Effector memory CD4-positive, alpha-beta T cell (primary cell): ENCODE data around the gene SH3RF3.

Experiments
- DNase-seq, 3 donors: peaks; one replicate each; pipeline ENCODE4 v3.0.0-alpha.2; 2020
- H3K27ac ChIP-seq: 2 replicates; pipeline ENCODE4 v1.7.0; 2013; ENCODE audit warnings: mild to moderate bottlenecking, low read length, moderate library complexity; ENCODE audit not compliant: insufficient read depth, poor library complexity, severe bottlenecking
- H3K27me3 ChIP-seq: replicated peaks from 2 replicates; pipeline ENCODE4 v1.7.0; 2013; ENCODE audit warnings: mild to moderate bottlenecking, low read length; ENCODE audit not compliant: insufficient read depth, control insufficient read depth, poor library complexity, severe bottlenecking
- H3K36me3 ChIP-seq: 2 replicates; pipeline ENCODE4 v1.7.0; 2013; ENCODE audit warnings: mild to moderate bottlenecking, low read length, moderate library complexity; ENCODE audit not compliant: control insufficient read depth, insufficient read depth
- H3K4me1 ChIP-seq: 2 replicates; pipeline ENCODE4 v1.7.0; 2013; ENCODE audit warnings: low read length, mild to moderate bottlenecking; ENCODE audit not compliant: control insufficient read depth, insufficient read depth, poor library complexity, severe bottlenecking
- H3K4me3 ChIP-seq: 2 replicates; pipeline ENCODE4 v1.7.0; 2013; ENCODE audit warnings: low read length, low read depth, mild to moderate bottlenecking; ENCODE audit not compliant: insufficient read depth, poor library complexity, severe bottlenecking
- H3K9me3 ChIP-seq: 2 replicates; pipeline ENCODE4 v1.7.0; 2013; ENCODE audit warnings: mild to moderate bottlenecking, low read length, moderate library complexity; ENCODE audit not compliant: control insufficient read depth

Gene SH3RF3

DNA sequence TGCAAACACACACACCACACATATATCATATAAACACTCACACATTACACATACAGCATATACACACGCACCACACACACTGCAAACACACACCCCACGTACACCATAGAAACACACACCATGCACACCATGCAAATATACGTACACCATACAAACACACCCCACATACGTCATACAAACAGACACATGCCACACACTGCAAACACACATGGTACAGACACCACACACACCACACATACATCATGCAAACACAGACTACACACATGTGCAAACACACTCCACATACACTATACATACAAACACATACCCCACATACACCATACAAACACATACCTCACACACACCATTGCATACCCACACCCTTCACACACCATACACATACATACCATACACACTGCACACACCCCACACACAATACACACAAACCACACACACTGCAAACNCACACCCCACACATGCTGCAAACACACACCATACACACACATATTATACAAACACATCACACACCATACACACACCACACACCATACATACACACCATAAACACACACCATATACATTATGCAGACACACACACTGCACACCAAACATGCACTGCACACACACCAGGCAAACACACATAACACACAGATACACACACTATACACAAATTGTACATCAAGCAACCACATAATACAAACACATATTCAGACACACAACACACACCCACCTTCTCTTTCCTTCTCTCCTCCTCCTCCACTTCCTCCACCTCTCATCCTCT lies 364.4 kb downstream of the SH3RF3 start:
- no peaks in the 10 kb centered on the region for H3K36me3 ChIP-seq
- H3K9me3 ChIP-seq: no peaks in the 10 kb centered on the region
- no peaks in the 10 kb centered on the region for H3K4me1 ChIP-seq
- no peaks in the 10 kb centered on the region for H3K27me3 ChIP-seq
- DNase-seq: no peak
- no peak overlapping the region for H3K27ac ChIP-seq
- no peak overlapping the region for H3K4me3 ChIP-seq

DNA sequence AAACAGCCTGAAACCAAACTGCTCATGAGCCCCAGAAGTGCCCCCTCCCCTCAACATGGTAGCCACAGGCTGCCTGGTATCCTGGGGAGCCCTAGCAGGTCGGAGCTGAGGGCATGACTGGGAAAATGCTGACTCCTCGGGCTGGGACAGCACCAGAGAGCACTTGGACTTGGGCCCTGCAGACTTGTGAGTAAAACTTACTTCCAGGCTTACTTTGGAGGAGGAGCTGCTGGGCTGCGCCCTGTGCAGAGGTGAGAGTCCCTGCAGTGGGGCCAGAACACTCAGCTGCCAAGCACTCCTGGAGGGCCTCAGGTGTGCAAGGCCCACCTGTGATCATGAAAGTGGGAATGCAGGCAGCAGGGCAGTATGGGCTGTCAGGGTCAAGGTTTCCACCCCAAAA lies 365.3 kb downstream of the SH3RF3 start:
- Histone ChIP-seq H3K9me3 (no peaks in the 10 kb centered on the region), H3K27ac (no peak overlapping the region), H3K36me3 (no peaks in the 10 kb centered on the region), H3K4me1 (no peaks in the 10 kb centered on the region), H3K4me3 (no peak overlapping the region), H3K27me3 (no peaks in the 10 kb centered on the region)
- DNase-seq: no peak

DNA sequence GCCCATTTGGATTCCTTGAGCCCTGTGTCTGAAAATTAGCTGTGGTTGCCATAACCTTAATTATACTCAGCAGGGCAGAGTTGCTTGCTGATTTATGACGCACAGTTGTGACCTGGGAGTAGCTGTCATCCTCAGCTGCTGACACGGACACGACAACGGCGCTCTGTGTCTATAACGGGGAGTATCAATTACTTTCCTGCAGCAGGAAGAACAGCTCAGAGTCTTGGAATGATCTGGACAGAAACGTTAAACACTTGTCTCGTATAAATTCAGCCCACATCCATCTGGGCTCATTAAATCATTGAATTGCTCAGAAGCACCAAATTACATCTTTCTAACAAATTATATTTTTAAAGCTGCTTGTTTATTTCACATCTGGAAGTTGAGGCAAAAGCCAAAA lies 368.5 kb downstream of the SH3RF3 start:
- H3K27ac ChIP-seq: no peak overlapping the region
- no peak for DNase-seq
- H3K27me3 ChIP-seq: no peaks in the 10 kb centered on the region
- no peaks in the 10 kb centered on the region for H3K36me3 ChIP-seq
- no peaks in the 10 kb centered on the region for H3K9me3 ChIP-seq
- no peaks in the 10 kb centered on the region for H3K4me1 ChIP-seq
- H3K4me3 ChIP-seq: no peak overlapping the region

DNA sequence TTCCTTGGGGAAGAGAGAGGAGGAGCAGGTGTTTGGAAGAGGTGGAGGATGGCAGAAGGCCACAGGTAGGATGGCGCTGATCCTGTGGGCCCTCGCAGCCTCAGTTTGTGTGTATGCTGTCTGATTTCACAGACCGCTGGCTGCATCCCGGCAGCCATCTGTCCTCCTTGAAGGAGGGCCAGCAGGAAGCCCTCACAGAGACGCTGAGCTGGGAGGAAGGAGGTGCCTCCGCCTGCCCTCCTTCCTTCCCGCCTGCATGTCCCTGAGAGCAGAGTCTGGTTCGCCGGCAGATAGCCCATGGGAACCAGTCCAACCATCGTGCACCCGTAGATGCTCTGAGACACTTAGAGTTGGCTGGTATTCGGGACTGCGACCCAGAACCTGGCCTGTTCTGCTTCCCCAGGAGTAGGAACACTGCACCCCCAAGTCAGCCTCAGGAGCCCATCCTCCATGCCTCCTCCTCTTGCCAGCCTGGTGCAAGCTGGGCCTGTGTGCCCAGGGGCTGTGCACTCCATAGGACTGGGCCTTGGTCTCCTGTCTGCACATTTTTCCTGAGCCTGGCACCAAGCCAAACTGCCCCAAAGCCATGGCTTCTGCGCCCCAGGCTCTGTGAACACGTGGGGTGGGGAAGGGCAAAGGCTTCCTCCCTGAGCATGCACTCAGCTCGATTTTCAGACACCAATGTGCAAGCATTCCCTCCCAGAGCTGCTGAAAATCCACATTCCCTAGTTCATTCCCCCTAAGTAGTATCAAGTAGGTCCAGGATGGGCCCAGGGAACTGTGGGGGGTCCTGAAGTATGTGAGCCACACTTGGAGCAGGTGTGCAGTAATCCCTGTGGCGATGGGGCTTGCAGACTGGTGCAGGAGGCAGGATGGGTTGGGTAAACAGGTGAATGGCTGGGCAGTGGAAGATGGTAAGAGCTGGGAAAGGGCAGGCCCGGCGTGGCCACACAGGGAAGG lies 369.2 kb downstream of the SH3RF3 start:
- no peak for DNase-seq
- H3K27me3 ChIP-seq: no peaks in the 10 kb centered on the region

DNA sequence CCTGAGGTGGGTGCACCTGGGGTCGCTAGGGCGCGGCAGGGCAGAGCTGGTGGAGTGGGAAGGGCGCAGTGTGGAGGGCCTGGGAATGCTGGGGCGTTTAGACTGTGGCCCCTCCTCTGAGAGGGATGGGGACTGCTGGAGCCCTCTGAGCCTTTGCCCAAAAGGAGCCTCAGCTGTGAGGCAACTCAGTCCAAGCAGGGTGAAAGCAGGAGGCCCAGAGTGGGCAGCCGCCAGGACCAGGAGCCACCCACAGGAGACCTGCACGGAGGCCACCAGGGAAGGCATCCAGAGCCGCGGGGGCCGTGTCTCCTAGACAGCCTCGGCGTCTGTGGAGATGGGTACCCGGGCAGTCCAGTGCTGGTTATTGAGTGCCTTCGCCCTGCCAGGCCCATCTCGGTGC lies 369.9 kb downstream of the SH3RF3 start:
- Histone ChIP-seq H3K27me3 (no peaks in the 10 kb centered on the region), H3K9me3 (no peaks in the 10 kb centered on the region), H3K4me3 (no peak overlapping the region), H3K4me1 (no peaks in the 10 kb centered on the region), H3K36me3 (no peaks in the 10 kb centered on the region), H3K27ac (no peak overlapping the region)
- no peak for DNase-seq

More for the DNA sequence above, 369.2 kb downstream of the SH3RF3 start:
- Histone ChIP-seq H3K36me3 (no peaks in the 10 kb centered on the region), H3K4me1 (no peaks in the 10 kb centered on the region), H3K27ac (no peak overlapping the region), H3K9me3 (no peaks in the 10 kb centered on the region), H3K4me3 (no peak overlapping the region)

DNA sequence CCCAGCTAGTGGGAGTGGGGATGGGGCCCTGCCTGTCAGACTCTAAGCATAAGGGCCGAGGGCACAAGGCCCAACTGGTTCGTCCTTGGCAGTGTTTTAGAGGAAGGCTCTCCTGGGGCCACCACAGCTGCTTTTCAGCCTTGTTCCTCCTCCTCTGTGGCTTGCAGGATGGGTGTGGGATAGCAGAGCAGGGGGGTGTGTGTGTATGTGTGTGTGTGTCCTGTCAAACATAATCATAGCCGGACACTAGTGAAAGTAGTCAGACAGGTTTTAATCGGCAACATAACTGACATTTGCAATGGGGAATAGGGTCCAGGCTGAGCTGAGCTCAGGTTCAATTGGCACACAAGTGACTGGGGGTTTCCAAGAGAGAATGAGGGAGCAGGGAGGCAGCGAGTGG lies 370.6 kb downstream of the SH3RF3 start:
- Histone ChIP-seq H3K27ac (no peak overlapping the region), H3K9me3 (no peaks in the 10 kb centered on the region), H3K4me1 (no peaks in the 10 kb centered on the region), H3K4me3 (no peak overlapping the region), H3K36me3 (no peaks in the 10 kb centered on the region), H3K27me3 (no peaks in the 10 kb centered on the region)
- DNase-seq: no peak

DNA sequence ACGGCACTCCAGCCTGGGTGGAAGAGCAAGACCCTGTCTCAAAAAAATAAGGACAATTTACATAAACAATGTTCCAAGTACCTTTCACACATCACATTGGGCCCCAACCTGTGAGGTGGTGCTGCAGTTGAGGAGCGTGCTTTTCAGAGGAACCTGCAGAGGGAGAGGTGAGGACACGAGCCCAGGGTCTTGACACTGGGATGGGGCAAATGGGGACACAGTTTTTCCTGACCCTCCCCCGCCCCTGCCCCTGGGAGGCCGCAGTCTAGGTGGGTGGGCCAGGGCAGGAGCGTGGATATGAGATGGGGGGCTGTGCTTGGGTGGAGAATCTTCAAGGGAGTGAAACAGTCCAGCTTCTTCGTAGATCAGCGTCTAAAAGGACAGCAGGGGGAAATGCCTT lies 371.9 kb downstream of the SH3RF3 start:
- Histone ChIP-seq H3K27me3 (no peaks in the 10 kb centered on the region), H3K4me1 (no peaks in the 10 kb centered on the region), H3K36me3 (no peaks in the 10 kb centered on the region), H3K9me3 (no peaks in the 10 kb centered on the region), H3K27ac (no peak overlapping the region), H3K4me3 (no peak overlapping the region)
- no peak for DNase-seq

DNA sequence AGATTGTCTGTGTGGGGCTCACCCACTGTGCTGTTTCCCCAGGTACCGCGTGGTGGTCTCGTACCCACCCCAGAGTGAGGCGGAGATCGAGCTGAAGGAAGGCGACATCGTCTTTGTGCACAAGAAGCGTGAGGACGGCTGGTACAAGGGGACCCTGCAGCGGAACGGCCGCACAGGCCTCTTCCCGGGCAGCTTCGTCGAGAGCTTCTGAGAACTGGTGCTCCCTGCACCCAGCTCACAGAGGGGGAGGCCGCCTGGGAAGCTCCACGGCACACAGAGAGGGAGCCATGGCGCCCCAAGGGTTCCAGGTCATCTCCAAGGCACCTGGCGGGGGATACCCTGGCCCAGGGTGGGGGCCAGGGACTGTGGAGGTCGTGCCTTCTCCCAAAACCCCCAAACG lies 372.5 kb downstream of the SH3RF3 start:
- Histone ChIP-seq H3K9me3 (no peaks in the 10 kb centered on the region), H3K36me3 (no peaks in the 10 kb centered on the region), H3K4me1 (no peaks in the 10 kb centered on the region), H3K27ac (no peak overlapping the region), H3K27me3 (no peaks in the 10 kb centered on the region), H3K4me3 (no peak overlapping the region)
- DNase-seq: no peak

DNA sequence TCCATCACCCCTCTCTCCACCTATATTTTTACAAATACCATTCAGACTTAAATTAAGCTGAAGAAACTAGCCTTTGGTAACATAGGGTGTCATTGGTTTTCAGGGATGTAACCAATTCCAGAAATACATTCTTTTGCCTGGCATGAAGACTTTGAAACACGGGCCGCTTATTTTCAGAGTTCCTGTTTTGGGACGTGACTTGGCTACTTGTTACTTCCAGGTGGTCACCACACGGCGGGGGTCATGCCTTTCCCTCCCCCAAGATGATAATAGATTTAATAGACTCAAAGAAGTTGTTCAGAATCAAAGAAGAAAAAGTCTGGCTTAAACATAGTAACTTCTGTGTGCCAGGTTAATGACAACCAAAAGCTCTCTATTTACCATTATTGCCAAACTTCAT lies 374.2 kb downstream of the SH3RF3 start:
- Histone ChIP-seq H3K4me3 (no peak overlapping the region), H3K27me3 (no peaks in the 10 kb centered on the region), H3K9me3 (no peaks in the 10 kb centered on the region), H3K27ac (no peak overlapping the region), H3K36me3 (no peaks in the 10 kb centered on the region), H3K4me1 (no peaks in the 10 kb centered on the region)
- DNase-seq: no peak

DNA sequence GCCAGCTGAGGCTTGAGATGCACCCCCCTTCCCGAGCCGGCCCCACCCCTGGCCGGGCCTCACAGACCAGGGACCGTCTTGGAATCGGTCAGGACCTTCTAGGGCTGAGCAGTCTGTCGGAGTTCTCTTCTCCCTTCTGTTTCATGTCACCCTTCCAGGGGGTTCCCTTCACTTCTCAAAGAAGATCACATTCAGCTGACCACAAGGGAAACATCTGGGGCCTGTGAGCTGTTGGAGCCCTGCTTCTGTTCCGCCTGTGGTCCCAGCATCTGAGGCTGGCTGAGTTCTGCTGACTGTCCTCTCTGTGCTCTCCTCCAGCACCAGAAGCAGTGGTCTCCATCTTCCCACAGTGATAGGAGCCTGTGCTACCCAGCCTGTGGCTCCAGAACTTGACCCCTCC lies 378.2 kb downstream of the SH3RF3 start:
- H3K9me3 ChIP-seq: no peaks in the 10 kb centered on the region
- H3K4me1 ChIP-seq: no peaks in the 10 kb centered on the region
- no peak overlapping the region for H3K4me3 ChIP-seq
- no peaks in the 10 kb centered on the region for H3K36me3 ChIP-seq
- no peak for DNase-seq
- no peaks in the 10 kb centered on the region for H3K27me3 ChIP-seq
- no peak overlapping the region for H3K27ac ChIP-seq
